HG03457 (cell line): Measurements from ENCODE around the gene STARD9.
"Not testable (repeated sequence)": the region's sequence is repeated elsewhere in the genome, so short reads cannot be mapped to it uniquely, and the experiment has no call there.

Experiments used
- ATAC-seq: cut with Tn5 transposase; IDR thresholded peaks from one replicate; pipeline ENCODE4 v1.9.1; 2021; ENCODE audit warnings: moderate number of reproducible peaks; ENCODE audit not compliant: unreplicated experiment

The STARD9 gene

DNA sequence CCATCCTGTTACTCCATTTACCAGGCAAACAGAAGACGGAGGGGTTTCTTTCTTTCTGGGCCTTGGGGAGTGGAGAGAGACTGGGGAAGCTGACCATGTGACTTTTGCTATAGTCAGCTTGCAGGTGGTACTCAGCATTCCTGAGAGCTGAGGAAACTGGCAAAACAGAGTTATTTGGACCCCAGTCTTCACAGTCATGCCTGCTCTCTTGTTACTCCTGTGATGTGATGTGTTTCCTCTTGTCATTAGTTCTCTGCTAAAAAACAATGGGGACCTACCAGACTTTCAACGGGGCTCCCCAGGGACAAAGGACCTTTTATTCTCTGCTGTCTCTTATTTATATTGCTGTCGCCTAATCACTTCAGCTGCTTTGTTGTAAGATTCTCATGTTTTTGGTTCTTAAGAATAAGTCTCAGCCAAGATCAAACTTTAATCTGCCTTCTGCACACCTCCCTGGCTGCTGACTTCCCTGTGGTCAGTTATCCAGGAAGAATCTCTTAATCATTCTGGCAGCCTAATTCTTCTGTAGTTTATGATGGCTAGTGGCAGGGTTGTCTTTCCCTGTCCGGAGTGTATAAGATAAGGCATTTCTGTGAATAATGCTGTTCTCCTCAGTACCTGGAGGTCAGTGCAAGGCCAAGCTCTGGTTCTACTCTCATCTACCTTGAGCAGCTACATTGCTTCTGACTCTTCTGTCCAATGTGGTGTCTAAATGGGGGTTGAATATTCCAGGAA, 8.8 kb downstream of the STARD9 start:
- ATAC-seq = no peak

DNA sequence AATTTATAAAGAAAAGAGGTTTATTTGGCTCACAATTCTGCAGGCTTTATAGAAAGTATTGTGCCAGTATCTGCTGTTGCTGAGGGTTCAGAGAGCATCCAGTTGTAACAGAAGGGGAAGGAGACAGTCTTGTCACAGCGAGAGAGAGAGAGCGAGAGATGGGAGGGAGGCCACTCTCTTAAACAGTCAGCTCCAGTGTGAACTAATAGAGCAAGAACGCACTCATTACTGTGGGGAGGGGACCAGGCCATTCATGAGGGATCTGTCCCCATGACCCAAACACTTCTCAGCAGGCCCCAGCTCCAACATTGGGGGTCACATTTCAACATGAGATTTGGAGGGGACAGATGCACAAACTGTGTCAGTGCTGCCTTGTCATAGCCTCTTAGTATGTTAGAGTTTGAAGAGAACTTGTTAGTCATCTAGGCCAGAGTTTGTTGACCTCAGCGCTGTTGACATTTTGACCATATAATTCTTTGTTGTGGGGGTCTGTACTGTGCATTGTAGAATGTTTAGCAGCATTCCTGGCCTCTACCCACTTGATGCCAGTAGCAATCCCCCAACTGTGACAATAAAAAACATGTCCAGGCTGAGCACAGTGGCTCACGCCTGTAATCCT, 15.3 kb downstream of the STARD9 start:
- ATAC-seq = no peak

GRCh38 chr15:42591238-42591934, 16.0 kb downstream of the STARD9 start:
- ATAC-seq = no peak

- no peak for ATAC-seq
Observed at GRCh38 chr15:42592716-42593115, 17.3 kb downstream of the STARD9 start.

GRCh38 chr15:42593143-42593542, 17.7 kb downstream of the STARD9 start:
- ATAC-seq = no peak

GRCh38 chr15:42594095-42594494, 18.7 kb downstream of the STARD9 start:
- ATAC-seq = no peak

DNA sequence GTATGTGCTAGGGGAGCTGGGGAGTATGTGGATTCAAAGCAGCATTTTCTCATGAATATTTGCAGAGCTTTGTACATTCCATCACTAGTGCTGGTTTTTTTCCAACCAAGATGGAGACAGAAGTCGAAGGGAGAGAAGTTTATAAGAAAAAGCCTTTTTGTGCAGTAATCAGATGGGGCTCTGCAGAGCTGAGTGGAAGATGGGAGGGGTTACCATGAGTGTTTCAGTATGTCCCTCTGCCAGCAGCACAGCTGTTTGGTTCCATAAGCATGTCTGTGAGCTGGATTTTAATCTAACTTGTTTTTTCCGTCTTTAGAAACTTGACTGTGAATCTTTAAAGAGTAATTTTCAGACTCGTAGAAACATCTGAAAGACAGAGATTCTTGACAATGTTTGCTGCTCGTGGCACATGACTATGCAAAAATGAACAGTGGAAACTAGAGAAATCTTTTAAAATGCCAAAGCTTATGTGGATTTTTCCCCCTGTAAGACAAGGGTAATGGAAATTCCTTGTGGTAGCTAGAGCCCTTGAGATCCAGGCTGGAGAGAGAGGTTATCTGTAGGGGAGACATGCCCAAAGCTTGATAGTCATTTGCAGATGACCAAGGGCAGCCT, 20.3 kb downstream of the STARD9 start:
- ATAC-seq = no peak

GRCh38 chr15:42601316-42601715, 25.9 kb downstream of the STARD9 start:
- not testable (repeated sequence) for ATAC-seq

GRCh38 chr15:42602501-42602900, 27.1 kb downstream of the STARD9 start:
- ATAC-seq = no peak

DNA sequence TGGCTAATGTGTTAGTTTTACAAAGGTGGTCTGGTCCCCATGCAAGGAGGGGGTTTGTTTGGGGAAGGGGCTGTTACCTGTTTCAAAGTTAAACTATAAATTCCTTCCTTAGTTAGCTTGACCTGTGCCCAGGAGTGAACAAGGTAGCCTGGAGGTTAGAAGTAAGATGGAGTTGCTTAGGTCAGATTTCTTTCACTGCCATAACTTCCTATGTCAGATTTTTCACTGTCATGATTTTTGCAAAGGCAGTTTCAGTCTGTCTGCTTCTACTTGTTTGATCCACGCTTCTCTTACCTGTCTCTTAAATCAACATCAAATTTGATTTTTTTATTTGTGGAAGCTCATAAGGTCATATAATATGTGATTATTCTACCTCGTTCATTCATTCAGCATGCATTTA, 28.6 kb downstream of the STARD9 start:
- no peak for ATAC-seq

DNA sequence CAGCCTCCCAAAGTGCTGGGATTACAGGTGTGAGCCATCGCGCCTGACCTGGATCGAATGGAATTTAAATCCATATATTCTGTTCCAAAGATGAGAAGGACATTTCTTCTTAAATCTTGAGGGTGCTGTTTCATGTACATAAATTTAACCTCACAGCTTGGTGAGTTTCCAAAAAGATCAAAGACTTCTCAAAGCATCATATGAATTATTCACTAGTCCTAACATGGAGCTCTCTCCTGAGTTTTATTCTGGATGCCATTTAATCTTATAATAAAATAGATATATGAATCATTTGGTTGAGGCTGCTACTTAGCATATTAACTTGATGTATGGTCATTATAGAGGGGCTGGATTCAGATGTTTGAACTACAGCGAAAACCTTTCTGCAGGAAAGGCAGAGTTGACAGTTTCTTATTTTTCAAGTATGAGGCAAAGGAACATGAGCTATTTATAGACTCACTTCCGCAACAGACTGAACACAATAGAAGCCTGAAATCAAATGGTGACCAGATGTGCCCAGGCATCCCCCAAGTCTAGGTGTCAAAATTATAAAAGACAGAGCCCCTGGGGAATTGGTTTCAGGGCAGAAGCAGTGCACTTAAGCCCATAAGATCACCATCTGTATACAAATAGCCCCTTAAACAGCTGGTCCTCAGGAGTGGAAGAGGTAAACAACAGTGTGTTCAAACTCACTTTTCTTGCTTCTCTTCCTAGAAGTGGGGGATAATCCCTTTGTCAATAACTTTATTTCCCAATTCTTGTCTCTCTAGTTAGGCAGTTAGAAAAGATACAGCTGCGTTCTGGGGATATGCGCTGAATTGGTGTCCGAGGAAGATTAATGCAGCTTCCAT, 29.7 kb downstream of the STARD9 start:
- no peak for ATAC-seq

DNA sequence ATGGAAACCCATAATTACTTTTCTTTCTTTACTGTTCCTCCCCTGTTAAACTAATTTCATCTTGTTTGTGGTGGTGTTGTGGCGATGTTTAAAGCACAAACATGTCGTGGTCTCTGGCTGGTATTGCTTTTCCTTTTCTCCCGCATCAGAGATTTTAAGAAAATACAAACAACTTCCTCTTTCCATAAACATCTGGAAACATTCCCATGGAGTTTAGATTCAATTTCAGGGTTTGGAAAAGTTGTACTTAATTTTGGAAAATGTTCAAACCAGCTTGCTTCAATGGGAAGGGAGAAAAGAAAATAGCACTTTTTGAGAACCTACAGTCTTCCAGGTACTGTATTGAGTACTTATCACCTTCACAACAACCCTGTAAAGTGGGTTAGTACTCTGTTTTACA, 30.4 kb downstream of the STARD9 start:
- no peak for ATAC-seq

- ATAC-seq = no peak
Observed at GRCh38 chr15:42608110-42608531, 32.7 kb downstream of the STARD9 start.

- no peak for ATAC-seq
Observed at GRCh38 chr15:42608752-42609488, 33.5 kb downstream of the STARD9 start.

GRCh38 chr15:42611532-42611931, 36.1 kb downstream of the STARD9 start:
- no peak for ATAC-seq

DNA sequence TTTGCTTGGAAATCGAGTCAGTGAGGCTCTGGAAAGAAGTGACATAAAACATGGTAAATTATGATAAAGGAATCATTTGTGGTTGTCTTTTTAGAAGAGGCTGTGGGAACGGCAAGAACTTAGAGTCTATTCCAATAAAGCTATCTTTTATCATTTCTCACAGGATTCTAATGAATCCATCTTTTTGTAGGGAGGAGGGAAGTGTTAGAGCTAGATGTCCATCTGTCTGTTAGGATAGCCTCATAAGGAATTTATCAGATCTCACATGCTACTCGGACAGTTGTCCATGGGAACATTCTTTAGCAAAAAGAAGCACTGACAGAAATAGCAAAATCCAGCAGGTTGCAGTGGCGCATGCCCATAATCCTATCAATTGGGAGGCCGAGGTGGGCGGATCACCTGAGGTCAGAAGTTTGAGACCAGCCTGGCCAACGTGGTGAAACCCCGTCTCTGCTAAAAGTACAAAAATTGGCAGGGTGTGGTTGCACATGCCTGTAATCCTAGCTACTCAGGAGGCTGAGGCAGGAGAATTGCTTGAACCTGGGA, 37.0 kb downstream of the STARD9 start:
- no peak for ATAC-seq

DNA sequence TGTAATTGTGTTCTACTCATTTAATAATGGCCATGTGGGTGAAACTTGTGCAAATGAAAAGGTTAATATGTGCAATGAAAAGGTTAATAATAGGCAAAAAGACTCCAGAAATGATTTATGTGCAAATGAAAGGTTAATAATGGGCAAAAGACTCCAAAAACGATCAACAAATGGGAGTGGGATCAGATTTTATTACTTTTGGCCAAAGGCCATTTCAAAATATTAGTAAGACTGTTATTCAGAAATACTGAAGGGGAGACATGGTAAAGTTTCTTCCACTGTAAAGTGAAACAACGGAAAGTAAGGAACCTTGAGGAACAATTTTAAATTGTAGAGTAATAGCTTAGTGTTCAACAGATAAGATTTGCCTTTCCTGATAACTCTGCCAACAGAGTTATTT, 40.7 kb downstream of the STARD9 start:
- ATAC-seq = no peak

- no peak for ATAC-seq
Observed at GRCh38 chr15:42619656-42620371, 44.4 kb downstream of the STARD9 start.

DNA sequence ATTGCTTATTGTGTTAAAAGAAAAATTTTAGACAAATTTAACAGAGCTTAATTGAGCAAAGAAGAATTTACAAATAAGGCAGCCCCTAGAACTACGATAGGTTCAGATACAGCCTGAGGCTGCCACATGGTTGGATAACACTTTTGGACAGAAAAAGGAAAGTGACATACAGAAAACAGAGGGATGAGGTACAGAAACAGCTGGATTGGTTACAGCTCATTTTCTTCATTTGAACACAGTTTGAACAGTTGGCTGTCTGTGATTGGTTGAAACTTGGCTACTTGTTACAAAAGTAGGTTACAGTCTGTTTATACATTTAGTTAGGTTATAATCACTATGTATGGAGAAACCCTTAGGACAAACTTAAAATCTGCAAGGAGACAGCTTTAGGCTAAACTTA, 46.0 kb downstream of the STARD9 start:
- ATAC-seq = no peak
